ENCODE results near the gene OR13J1.

DNA sequence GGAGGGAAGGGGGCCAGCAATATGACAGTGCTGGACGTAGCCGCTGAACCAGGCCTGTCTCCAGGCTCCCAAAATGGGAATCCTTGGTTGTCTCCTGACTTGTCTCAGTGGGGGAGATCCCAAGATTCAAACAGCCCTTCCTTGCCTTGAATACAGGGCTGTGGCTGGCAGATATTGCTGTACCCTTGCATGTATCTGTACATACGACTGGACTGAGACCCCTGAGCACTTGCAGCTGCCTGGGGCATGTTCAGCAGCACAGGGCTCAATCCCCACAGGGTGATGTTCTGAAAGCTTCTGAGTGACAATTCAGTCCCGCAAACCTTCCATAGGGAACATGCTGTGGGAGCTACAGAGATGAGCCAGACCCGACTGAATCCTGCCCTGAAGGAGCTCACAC, 13.3 kb downstream of the OR13J1 start:
- TF ChIP-seq, protein P1, sequence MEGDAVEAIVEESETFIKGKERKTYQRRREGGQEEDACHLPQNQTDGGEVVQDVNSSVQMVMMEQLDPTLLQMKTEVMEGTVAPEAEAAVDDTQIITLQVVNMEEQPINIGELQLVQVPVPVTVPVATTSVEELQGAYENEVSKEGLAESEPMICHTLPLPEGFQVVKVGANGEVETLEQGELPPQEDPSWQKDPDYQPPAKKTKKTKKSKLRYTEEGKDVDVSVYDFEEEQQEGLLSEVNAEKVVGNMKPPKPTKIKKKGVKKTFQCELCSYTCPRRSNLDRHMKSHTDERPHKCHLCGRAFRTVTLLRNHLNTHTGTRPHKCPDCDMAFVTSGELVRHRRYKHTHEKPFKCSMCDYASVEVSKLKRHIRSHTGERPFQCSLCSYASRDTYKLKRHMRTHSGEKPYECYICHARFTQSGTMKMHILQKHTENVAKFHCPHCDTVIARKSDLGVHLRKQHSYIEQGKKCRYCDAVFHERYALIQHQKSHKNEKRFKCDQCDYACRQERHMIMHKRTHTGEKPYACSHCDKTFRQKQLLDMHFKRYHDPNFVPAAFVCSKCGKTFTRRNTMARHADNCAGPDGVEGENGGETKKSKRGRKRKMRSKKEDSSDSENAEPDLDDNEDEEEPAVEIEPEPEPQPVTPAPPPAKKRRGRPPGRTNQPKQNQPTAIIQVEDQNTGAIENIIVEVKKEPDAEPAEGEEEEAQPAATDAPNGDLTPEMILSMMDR (IDR thresholded peaks at IDR 0.05), result no peak
- no peak for TF ChIP-seq POLR2A (IDR thresholded peaks at IDR 0.05)

Measured in breast epithelium (tissue), 3 donors.